ENCODE results near the gene SELENOS. TPM values are rescaled to one million over a fixed set of nuclear protein-coding genes. Genes with fewer than 3 reads are reported as not detected.
A peak's percentile ranks its signal among the peaks of the same experiment; 100 is the strongest.

Gene SELENOS
- polyA plus RNA-seq, 2 donors = 50.4 to 74.4 TPM

DNA sequence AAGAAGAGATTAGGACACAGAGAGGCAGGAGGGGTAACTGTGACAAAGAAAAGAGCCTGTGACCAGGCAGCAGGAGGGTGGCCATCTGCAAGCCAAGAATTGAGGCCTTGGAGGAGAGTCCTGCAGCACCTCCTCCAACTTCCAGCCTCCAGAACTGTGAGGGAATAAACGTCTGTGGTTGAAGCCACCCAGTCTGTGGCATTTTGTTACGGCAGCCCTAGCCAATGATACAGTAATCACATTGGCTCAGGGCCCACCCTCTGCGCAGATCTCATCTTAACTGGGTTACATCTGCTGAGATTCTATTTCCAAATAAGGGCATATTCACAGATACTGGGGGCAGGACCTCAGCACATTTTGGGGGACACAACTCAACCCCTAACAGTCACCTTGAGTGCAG lies 11.3 kb downstream of the SELENOS start:
- Histone ChIP-seq H3K27ac (ENCODE audit: low read depth in 2 of 2, low read length in 1 of 2) (no peak overlapping the region), H3K36me3 (ENCODE audit: control insufficient read depth in 2 of 2, insufficient read depth in 2 of 2, low read length in 1 of 2) (peaks cover 3 to 6% of the 10 kb centered on the region in 2 donors), H3K9me3 (ENCODE audit: control insufficient read depth in 2 of 2, insufficient read depth in 1 of 2, low read depth in 1 of 2, low read length in 1 of 2) (no peaks in the 10 kb centered on the region), H3K4me3 (ENCODE audit: low read depth in 1 of 2, low read length in 2 of 2) (no peak overlapping the region), H3K27me3 (ENCODE audit: control insufficient read depth in 1 of 2, insufficient read depth in 2 of 2, low read length in 2 of 2) (no peaks in the 10 kb centered on the region), H3K4me1 (ENCODE audit: control insufficient read depth in 2 of 2, insufficient read depth in 2 of 2, low read length in 1 of 2) (no peaks in the 10 kb centered on the region)
- 52 to 53% methylated on average over 3 of the region's 3 CpGs for WGBS, 2 donors

DNA sequence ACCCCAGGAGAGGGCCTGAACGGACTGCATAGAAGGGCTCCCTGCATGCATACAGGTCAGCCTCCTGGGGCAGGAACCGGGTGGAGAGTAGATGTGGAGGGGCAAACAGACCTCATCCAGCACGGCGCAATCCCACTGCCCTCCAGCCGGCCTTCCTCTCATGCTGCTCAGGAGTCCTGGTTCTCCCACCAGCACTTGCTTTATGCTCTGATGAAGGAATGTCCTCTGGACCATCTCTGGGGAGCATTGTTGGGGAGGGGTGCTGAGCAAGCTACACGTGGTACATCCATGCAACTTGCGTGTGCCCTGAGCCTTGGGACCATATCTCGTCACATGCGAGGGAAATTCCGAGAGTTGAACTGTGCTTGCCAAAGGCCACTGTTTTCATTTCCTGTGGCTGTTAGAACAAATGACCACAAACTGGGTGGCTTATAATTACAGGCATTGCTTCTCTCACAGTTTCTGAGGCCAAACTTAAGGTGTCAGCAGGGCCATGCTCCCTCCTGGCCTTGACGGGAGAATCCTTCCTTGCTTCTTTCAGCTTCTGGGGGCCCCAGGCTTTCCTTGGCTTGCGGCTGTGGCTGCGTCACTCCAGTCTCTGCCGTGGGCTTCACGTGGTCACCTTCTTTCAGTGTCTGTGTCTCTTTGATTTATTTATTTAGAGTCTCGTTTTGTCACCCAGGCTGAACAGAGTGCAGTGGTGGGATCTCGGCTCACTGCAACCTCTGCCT lies 12.2 kb downstream of the SELENOS start:
- Histone ChIP-seq H3K27ac (ENCODE audit: low read depth in 2 of 2, low read length in 1 of 2) (peak overlapping the region in 1 of 2 donors; percentile 40), H3K36me3 (ENCODE audit: control insufficient read depth in 2 of 2, insufficient read depth in 2 of 2, low read length in 1 of 2) (no peaks in the 10 kb centered on the region), H3K4me1 (ENCODE audit: control insufficient read depth in 2 of 2, insufficient read depth in 2 of 2, low read length in 1 of 2) (no peaks in the 10 kb centered on the region), H3K4me3 (ENCODE audit: low read depth in 1 of 2, low read length in 2 of 2) (no peak overlapping the region), H3K27me3 (ENCODE audit: control insufficient read depth in 1 of 2, insufficient read depth in 2 of 2, low read length in 2 of 2) (no peaks in the 10 kb centered on the region), H3K9me3 (ENCODE audit: control insufficient read depth in 2 of 2, insufficient read depth in 1 of 2, low read depth in 1 of 2, low read length in 1 of 2) (no peaks in the 10 kb centered on the region)
- WGBS, 2 donors = 81 to 83% methylated on average over 17 of the region's 17 CpGs

DNA sequence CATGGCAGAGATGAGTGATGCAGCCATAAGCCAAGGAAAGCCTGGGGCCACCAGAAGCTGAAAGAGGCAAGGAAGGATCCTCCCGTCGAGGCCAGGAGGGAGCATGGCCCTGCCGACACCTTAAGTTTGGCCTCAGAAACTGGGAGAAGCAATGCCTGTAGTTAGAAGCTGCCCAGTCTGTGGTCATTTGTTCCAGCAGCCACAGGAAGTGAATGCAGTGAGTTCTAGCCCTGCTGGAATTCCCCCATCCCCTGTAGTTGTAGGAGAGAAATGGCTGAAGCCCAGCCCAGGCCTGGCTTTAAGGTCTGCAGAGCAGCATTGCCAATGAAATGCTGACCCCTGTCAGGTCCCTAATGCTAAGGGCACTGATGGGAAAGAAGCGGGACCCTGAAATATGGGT lies 13.3 kb downstream of the SELENOS start:
- no peak overlapping the region for H3K27ac ChIP-seq (ENCODE audit: low read depth in 2 of 2, low read length in 1 of 2)
- WGBS, 2 donors = 87 to 90% methylated on average over 4 of the region's 4 CpGs
- H3K9me3 ChIP-seq (ENCODE audit: control insufficient read depth in 2 of 2, insufficient read depth in 1 of 2, low read depth in 1 of 2, low read length in 1 of 2) = no peaks in the 10 kb centered on the region

DNA sequence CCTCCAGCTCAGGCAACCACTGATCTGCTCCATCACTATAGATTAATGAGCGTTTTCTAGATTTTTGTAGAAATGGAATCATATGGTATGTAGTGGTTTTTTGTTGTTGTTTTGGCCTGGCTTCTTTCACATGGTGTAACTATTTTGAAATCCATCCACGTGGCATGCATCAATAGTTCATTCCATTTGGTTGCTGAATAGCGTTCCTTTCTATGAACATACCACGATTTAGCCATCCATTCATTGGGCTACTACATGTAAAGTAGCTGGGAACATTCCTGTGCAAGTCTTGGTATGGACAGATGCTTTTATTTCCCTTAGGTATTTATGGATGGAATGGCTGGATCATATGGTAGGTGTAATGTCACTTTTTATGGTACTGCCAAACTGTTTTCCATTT lies 14.7 kb downstream of the SELENOS start:
- WGBS, 2 donors = 81 to 88% methylated on average over 4 of the region's 4 CpGs
- Histone ChIP-seq H3K36me3 (ENCODE audit: control insufficient read depth in 2 of 2, insufficient read depth in 2 of 2, low read length in 1 of 2) (no peaks in the 10 kb centered on the region), H3K4me3 (ENCODE audit: low read depth in 1 of 2, low read length in 2 of 2) (no peak overlapping the region)

More for the DNA sequence above, 13.3 kb downstream of the SELENOS start:
- Histone ChIP-seq H3K4me3 (ENCODE audit: low read depth in 1 of 2, low read length in 2 of 2) (no peak overlapping the region), H3K4me1 (ENCODE audit: control insufficient read depth in 2 of 2, insufficient read depth in 2 of 2, low read length in 1 of 2) (no peaks in the 10 kb centered on the region), H3K27me3 (ENCODE audit: control insufficient read depth in 1 of 2, insufficient read depth in 2 of 2, low read length in 2 of 2) (no peaks in the 10 kb centered on the region), H3K36me3 (ENCODE audit: control insufficient read depth in 2 of 2, insufficient read depth in 2 of 2, low read length in 1 of 2) (no peaks in the 10 kb centered on the region)

DNA sequence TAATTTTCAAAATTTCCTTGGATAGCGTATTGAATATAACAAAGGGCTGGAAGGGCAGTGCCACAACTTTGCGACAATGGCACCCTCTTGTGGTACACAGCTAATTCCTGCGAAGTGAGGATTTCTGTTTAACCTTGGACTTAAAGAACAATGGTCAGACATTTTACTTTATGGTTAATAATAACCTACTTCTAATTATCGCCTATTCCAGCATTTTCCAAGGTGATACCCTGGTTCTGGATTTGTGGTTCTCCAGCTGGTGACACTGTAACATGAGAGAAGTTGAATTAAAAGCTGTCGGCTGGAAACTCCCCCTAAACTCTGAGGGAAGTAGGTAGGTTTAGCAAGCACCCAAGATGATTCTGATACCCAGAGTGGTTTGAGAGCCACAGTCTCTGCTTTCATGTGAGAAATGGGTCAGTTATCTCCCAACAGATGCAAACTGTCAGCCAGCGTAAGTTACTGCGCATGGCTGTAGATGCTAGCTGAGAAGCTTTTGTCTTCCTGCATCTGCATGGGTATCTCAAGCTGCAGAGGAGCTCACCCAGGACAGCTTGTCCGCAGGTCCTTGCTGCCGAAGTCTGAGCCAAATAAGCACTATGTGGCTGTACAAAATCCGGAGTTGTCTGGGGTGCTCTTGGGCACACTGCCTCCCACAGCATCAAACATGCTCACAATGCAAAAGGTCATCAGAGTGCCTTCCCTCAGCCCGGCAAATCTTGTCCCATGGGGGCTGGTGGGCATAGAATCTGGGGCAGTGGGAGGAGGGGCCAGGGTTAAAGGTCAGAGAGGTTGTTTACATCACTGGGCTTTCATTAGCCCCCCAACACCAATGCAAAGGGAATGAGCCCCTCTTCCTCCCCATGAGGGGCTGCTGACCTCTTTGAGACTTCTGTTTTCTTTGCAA lies 18.8 kb downstream of the SELENOS start:
- H3K9me3 ChIP-seq (ENCODE audit: control insufficient read depth in 2 of 2, insufficient read depth in 1 of 2, low read depth in 1 of 2, low read length in 1 of 2) = no peaks in the 10 kb centered on the region
- no peaks in the 10 kb centered on the region for H3K4me1 ChIP-seq (ENCODE audit: control insufficient read depth in 2 of 2, insufficient read depth in 2 of 2, low read length in 1 of 2)
- no peaks in the 10 kb centered on the region for H3K27me3 ChIP-seq (ENCODE audit: control insufficient read depth in 1 of 2, insufficient read depth in 2 of 2, low read length in 2 of 2)
- no peaks in the 10 kb centered on the region for H3K36me3 ChIP-seq (ENCODE audit: control insufficient read depth in 2 of 2, insufficient read depth in 2 of 2, low read length in 1 of 2)
- no peak overlapping the region for H3K4me3 ChIP-seq (ENCODE audit: low read depth in 1 of 2, low read length in 2 of 2)
- 31 to 32% methylated on average over 11 of the region's 11 CpGs for WGBS, 2 donors
- no peak overlapping the region for H3K27ac ChIP-seq (ENCODE audit: low read depth in 2 of 2, low read length in 1 of 2)

More for the DNA sequence above, 14.7 kb downstream of the SELENOS start:
- Histone ChIP-seq H3K27me3 (ENCODE audit: control insufficient read depth in 1 of 2, insufficient read depth in 2 of 2, low read length in 2 of 2) (no peaks in the 10 kb centered on the region), H3K9me3 (ENCODE audit: control insufficient read depth in 2 of 2, insufficient read depth in 1 of 2, low read depth in 1 of 2, low read length in 1 of 2) (no peaks in the 10 kb centered on the region), H3K27ac (ENCODE audit: low read depth in 2 of 2, low read length in 1 of 2) (no peak overlapping the region), H3K4me1 (ENCODE audit: control insufficient read depth in 2 of 2, insufficient read depth in 2 of 2, low read length in 1 of 2) (no peaks in the 10 kb centered on the region)

DNA sequence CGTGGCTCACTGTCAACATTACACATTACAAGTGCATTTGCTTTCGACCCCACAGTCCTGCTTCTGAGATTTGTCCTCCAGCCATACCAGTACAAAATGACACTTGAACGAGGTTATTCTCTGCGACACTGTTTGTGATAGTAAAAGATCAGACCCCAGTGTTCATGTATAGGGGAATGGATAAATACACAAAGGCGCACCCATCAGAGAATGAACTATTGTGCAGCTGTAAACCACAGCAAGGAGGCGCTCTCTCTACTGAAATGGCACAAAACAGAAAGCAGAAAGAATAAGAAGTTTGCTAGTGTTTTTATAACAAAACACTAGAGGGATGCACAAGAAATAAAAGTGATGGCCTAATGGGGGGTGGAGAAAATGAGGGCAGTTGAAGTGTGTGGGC lies 20.5 kb downstream of the SELENOS start:
- Histone ChIP-seq H3K4me3 (ENCODE audit: low read depth in 1 of 2, low read length in 2 of 2) (no peak overlapping the region), H3K4me1 (ENCODE audit: control insufficient read depth in 2 of 2, insufficient read depth in 2 of 2, low read length in 1 of 2) (no peaks in the 10 kb centered on the region), H3K27me3 (ENCODE audit: control insufficient read depth in 1 of 2, insufficient read depth in 2 of 2, low read length in 2 of 2) (no peaks in the 10 kb centered on the region), H3K27ac (ENCODE audit: low read depth in 2 of 2, low read length in 1 of 2) (no peak overlapping the region), H3K9me3 (ENCODE audit: control insufficient read depth in 2 of 2, insufficient read depth in 1 of 2, low read depth in 1 of 2, low read length in 1 of 2) (no peaks in the 10 kb centered on the region), H3K36me3 (ENCODE audit: control insufficient read depth in 2 of 2, insufficient read depth in 2 of 2, low read length in 1 of 2) (no peaks in the 10 kb centered on the region)
- 91 to 94% methylated on average over 6 of the region's 6 CpGs for WGBS, 2 donors

DNA sequence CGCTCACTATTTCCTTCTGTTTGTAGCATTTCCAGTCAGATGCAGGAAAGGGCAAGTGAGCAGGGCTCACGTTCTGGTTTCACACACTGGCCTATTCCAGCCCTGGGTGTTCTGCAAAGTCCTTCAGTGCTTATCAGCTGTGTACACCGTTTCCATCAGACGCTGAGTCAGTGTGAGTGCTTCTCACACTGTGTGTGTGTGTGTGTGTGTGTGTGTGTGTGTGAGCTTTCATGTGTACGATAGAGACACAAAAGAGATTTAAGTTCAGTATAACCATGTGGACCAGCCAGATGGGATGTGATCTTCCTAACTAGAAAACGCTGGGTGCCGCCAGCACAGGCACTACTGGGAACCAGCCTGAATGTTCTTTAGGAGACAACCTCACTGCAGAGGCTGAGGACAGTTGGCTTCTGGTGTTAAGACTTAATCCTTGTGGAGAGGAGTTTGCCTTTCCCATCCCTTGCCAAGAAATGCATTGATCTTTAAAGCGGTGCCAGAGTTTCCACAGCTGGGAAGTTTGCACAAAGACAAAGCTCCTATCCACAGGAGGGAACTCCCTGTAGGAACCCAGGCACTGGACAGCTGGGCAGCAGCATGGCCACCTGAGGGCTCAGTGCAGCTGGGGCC lies 21.6 kb downstream of the SELENOS start:
- Histone ChIP-seq H3K27me3 (ENCODE audit: control insufficient read depth in 1 of 2, insufficient read depth in 2 of 2, low read length in 2 of 2) (no peaks in the 10 kb centered on the region), H3K36me3 (ENCODE audit: control insufficient read depth in 2 of 2, insufficient read depth in 2 of 2, low read length in 1 of 2) (no peaks in the 10 kb centered on the region), H3K27ac (ENCODE audit: low read depth in 2 of 2, low read length in 1 of 2) (no peak overlapping the region), H3K4me3 (ENCODE audit: low read depth in 1 of 2, low read length in 2 of 2) (no peak overlapping the region), H3K4me1 (ENCODE audit: control insufficient read depth in 2 of 2, insufficient read depth in 2 of 2, low read length in 1 of 2) (no peaks in the 10 kb centered on the region), H3K9me3 (ENCODE audit: control insufficient read depth in 2 of 2, insufficient read depth in 1 of 2, low read depth in 1 of 2, low read length in 1 of 2) (no peaks in the 10 kb centered on the region)
- 44 to 49% methylated on average over 8 of the region's 8 CpGs for WGBS, 2 donors

DNA sequence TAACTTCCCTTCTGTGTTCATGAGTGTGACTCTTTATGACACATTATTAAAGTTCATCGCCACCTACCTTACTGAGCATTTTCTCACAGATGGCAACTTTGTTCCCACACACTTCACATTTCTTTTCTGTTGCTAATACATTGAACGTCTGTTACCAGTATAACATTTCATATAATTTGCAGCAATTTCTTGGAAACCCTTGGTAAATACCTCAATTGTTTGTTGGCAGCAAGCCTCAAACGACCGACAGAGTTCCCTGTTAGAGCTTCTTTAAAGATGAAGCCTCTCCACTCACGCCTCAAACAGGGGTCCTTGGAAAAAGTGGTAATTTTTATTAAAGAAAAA lies 22.3 kb downstream of the SELENOS start:
- H3K27ac ChIP-seq (ENCODE audit: low read depth in 2 of 2, low read length in 1 of 2) = no peak overlapping the region
- no peaks in the 10 kb centered on the region for H3K4me1 ChIP-seq (ENCODE audit: control insufficient read depth in 2 of 2, insufficient read depth in 2 of 2, low read length in 1 of 2)
- no peaks in the 10 kb centered on the region for H3K9me3 ChIP-seq (ENCODE audit: control insufficient read depth in 2 of 2, insufficient read depth in 1 of 2, low read depth in 1 of 2, low read length in 1 of 2)
- no peak overlapping the region for H3K4me3 ChIP-seq (ENCODE audit: low read depth in 1 of 2, low read length in 2 of 2)
- H3K27me3 ChIP-seq (ENCODE audit: control insufficient read depth in 1 of 2, insufficient read depth in 2 of 2, low read length in 2 of 2) = no peaks in the 10 kb centered on the region
- no peaks in the 10 kb centered on the region for H3K36me3 ChIP-seq (ENCODE audit: control insufficient read depth in 2 of 2, insufficient read depth in 2 of 2, low read length in 1 of 2)
- WGBS, 2 donors = 62 to 69% methylated on average over 5 of the region's 5 CpGs

DNA sequence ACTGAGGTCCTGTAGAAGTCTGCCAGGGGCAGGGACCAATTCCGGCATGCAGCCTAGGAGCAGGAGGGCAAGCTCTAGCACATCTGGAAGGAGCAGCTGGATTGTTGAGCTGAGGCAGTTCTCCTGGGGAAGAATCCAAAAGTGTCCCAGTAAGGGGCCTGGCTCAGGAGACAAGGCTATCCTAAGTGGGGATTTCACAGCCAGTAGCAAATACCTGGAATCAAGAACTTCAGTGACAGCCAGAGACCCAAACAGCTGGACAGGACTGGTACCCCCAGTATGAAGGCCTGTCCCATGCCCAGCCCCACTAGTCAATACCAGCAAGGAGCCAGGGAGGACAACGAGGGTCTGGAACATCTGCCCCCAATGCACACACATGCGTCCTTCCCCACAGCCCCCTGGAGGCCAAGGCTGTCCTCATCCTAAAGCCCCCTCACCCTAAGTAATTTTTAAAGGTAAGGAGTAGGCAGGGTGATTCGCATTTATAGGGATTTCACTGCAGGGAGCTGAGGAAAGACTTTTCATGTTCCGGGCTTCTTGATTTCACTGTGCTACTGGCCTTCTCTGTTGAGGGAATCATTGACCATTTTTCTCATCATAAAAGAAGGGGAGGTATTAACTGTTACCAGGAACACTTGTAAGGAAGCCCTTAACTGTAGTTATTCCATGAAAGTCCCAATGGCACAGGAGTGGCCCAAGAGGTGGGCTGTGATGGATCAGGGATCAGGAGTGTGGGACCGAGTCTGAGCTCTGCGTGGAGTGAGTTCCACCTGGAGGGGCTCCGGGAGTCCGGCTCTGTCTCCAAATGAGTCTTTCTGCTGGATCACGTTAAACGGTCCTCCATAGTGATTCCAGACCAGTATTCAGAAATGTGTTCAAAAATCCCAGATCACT lies 22.9 kb downstream of the SELENOS start:
- no peak overlapping the region for H3K27ac ChIP-seq (ENCODE audit: low read depth in 2 of 2, low read length in 1 of 2)
- no peak overlapping the region for H3K4me3 ChIP-seq (ENCODE audit: low read depth in 1 of 2, low read length in 2 of 2)
- H3K27me3 ChIP-seq (ENCODE audit: control insufficient read depth in 1 of 2, insufficient read depth in 2 of 2, low read length in 2 of 2) = no peaks in the 10 kb centered on the region
- no peaks in the 10 kb centered on the region for H3K4me1 ChIP-seq (ENCODE audit: control insufficient read depth in 2 of 2, insufficient read depth in 2 of 2, low read length in 1 of 2)
- 87 to 90% methylated on average over 11 of the region's 11 CpGs for WGBS, 2 donors
- no peaks in the 10 kb centered on the region for H3K36me3 ChIP-seq (ENCODE audit: control insufficient read depth in 2 of 2, insufficient read depth in 2 of 2, low read length in 1 of 2)
- H3K9me3 ChIP-seq (ENCODE audit: control insufficient read depth in 2 of 2, insufficient read depth in 1 of 2, low read depth in 1 of 2, low read length in 1 of 2) = no peaks in the 10 kb centered on the region
